Measurements from ENCODE around the gene OR1D5.
A peak's percentile ranks its signal among the peaks of the same experiment; 100 is the strongest.

- TF ChIP-seq CTCF (IDR thresholded peaks at IDR 0.05) (peak; percentile 92), ZFX (IDR thresholded peaks at IDR 0.05; ENCODE audit: borderline replicate concordance) (no peak)
Observed at GRCh38 chr17:3043737-3044365, 19.6 kb downstream of the OR1D5 start.
